Caco-2 (cell line): Measurements from ENCODE around the gene MT1B. TPM values are rescaled to one million over a fixed set of nuclear protein-coding genes. Genes with fewer than 3 reads are reported as not detected.

Source experiments
- BruUV-seq: library from RNA; stranded (reverse); fragments of 400-500 nt; replicated peaks from 2 replicates; lab custom pipeline; 2021; lab: Mats Ljungman, UMichigan
- CTCF ChIA-PET: fragments of 300-600 bp; sonication (Branson Sonifier 250); formaldehyde crosslinking; loops from one replicate; lab custom pipeline; 2022; ENCODE audit warnings: antibody characterized with exemption; lab: Charles Lee
- POLR2A ChIA-PET: fragments of 300-600 bp; sonication (Branson Sonifier 250); formaldehyde crosslinking; loops from one replicate; lab custom pipeline; 2022; ENCODE audit warnings: antibody characterized with exemption; lab: Charles Lee
- DNase-seq, 2 experiments: peaks; one replicate each; pipeline versions ENCODE4 v3.0.0 to v3.0.0-alpha.2; 2020 to 2022
- H3K27me3 ChIP-seq: replicated peaks from 2 replicates; pipeline ENCODE4 v1.6.0; 2011; ENCODE audit warnings: low read length; ENCODE audit not compliant: control insufficient read depth, insufficient read depth
- H3K36me3 ChIP-seq: 2 replicates; pipeline ENCODE4 v1.5.1; 2011; ENCODE audit warnings: low read length; ENCODE audit not compliant: control insufficient read depth, insufficient read depth
- H3K4me1 ChIP-seq: fragments of 250-450 bp; sonication (Bioruptor Pico); 2 replicates; pipeline ENCODE4 v1.5.1; 2020; ENCODE audit warnings: mild to moderate bottlenecking
- H3K4me3 ChIP-seq: 2 replicates; pipeline ENCODE4 v1.5.1; 2011; ENCODE audit warnings: low read depth, mild to moderate bottlenecking, control low read depth, low read length
- H3K9me3 ChIP-seq: fragments of 250-450 bp; sonication (Bioruptor Pico); 2 replicates; pipeline ENCODE4 v1.5.1; 2020; ENCODE audit warnings: mild to moderate bottlenecking, moderate library complexity
- H3K27ac Mint-ChIP-seq: one replicate; pipeline ENCODE4 v1.8.0; 2022; ENCODE audit warnings: mixed read lengths; ENCODE audit not compliant: unreplicated experiment
- H3K27me3 Mint-ChIP-seq: one replicate; pipeline ENCODE4 v1.8.0; 2022; ENCODE audit warnings: mixed read lengths; ENCODE audit not compliant: insufficient read depth, unreplicated experiment
- H3K36me3 Mint-ChIP-seq: one replicate; pipeline ENCODE4 v1.8.0; 2022; ENCODE audit warnings: mild to moderate bottlenecking, mixed read lengths; ENCODE audit not compliant: insufficient read depth, unreplicated experiment
- H3K4me1 Mint-ChIP-seq: one replicate; pipeline ENCODE4 v1.8.0; 2022; ENCODE audit warnings: low read depth, mixed read lengths; ENCODE audit not compliant: unreplicated experiment
- H3K4me3 Mint-ChIP-seq: one replicate; pipeline ENCODE4 v1.8.0; 2022; ENCODE audit warnings: mild to moderate bottlenecking, moderate library complexity, mixed read lengths; ENCODE audit not compliant: unreplicated experiment
- H3K9me3 Mint-ChIP-seq: one replicate; pipeline ENCODE4 v1.8.0; 2022; ENCODE audit warnings: mixed read lengths; ENCODE audit not compliant: unreplicated experiment
- CTCF ChIP-seq, 2 experiments: fragments of 200-600 bp in 1 of 2; IDR thresholded peaks; 1 replicate in 1 of 2; 2 replicates in 1 of 2; pipeline versions ENCODE4 v1.5.1 to v1.8.0; 2011 to 2022; ENCODE audit warnings: antibody characterized with exemption in 1 of 2, control low read depth in 1 of 2, inconsistent platforms in 1 of 2, low read depth in 1 of 2, low read length in 1 of 2, mild to moderate bottlenecking in 1 of 2, moderate library complexity in 1 of 2; ENCODE audit not compliant: insufficient read depth in 1 of 2, severe bottlenecking in 1 of 2, unreplicated experiment in 1 of 2
- intact Hi-C: fragments of 100-400 bp; cut with micrococcal nuclease; formaldehyde crosslinking; loops from one replicate; pipeline ENCODE4 v1.10.0; 2022; ENCODE audit not compliant: unreplicated experiment
- total RNA-seq: library from RNA; stranded (reverse); gene quantifications from 2 replicates; pipeline ENCODE4 v1.2.3, GENCODE V29; 2022

The MT1B gene
- total RNA-seq, 1 experiment from 2014 or later = not detected

- no TSS peak for BruUV-seq
- H3K36me3 ChIP-seq = no peaks in the 10 kb centered on the region
- DNase-seq = no peak
- H3K4me3 ChIP-seq = no peak overlapping the region
- no peaks in the 10 kb centered on the region for H3K9me3 ChIP-seq
- ChIA-PET POLR2A (no interaction called here), CTCF (interaction anchor here (5.3 kb wide), 1 partner anchor 94 kb away, joined by 95 read pairs; no protein-coding TSS in a partner anchor)
- intact Hi-C loops = loop anchor here (5.0 kb wide), 1 partner anchor 50 kb away; the partner anchor contains the start of gene MT1F
- H3K36me3 Mint-ChIP-seq = no peaks in the 10 kb centered on the region
- peaks cover 11% of the 10 kb centered on the region; the same call in 1 of the 2 replicates for H3K4me1 ChIP-seq
- no peaks in the 10 kb centered on the region for H3K9me3 Mint-ChIP-seq
- H3K27ac Mint-ChIP-seq = peak overlapping the region; percentile 66
- TF ChIP-seq CTCF (IDR thresholded peaks at IDR 0.05; ENCODE audit: insufficient read depth in 1 of 2, low read depth in 1 of 2, low read length in 1 of 2, severe bottlenecking in 1 of 2, unreplicated experiment in 1 of 2) = no peak
- peaks cover 4% of the 10 kb centered on the region for H3K27me3 Mint-ChIP-seq
- H3K4me1 Mint-ChIP-seq = peaks cover 25% of the 10 kb centered on the region
- no peaks in the 10 kb centered on the region; the same call in 1 of the 2 replicates for H3K27me3 ChIP-seq
- H3K4me3 Mint-ChIP-seq = no peak overlapping the region
These were observed 44.5 kb upstream of the MT1B start for GRCh38 chr16:56607109-56607618.

- no peaks in the 10 kb centered on the region for H3K9me3 Mint-ChIP-seq
- Histone ChIP-seq H3K27me3 (no peaks in the 10 kb centered on the region; the same call in 1 of the 2 replicates), H3K36me3 (no peaks in the 10 kb centered on the region), H3K4me3 (no peak overlapping the region), H3K9me3 (no peaks in the 10 kb centered on the region), H3K4me1 (peaks cover 11% of the 10 kb centered on the region; the same call in 1 of the 2 replicates)
- POLR2A ChIA-PET = no interaction called here
- BruUV-seq = no TSS peak
- peak overlapping the region; percentile 66 for H3K27ac Mint-ChIP-seq
- CTCF ChIA-PET = interaction anchor here (5.3 kb wide), 1 partner anchor 94 kb away, joined by 95 read pairs; no protein-coding TSS in a partner anchor
- no peak for TF ChIP-seq CTCF (IDR thresholded peaks at IDR 0.05; ENCODE audit: insufficient read depth in 1 of 2, low read depth in 1 of 2, low read length in 1 of 2, severe bottlenecking in 1 of 2, unreplicated experiment in 1 of 2)
- peaks cover 3% of the 10 kb centered on the region for H3K27me3 Mint-ChIP-seq
- H3K4me3 Mint-ChIP-seq = peak overlapping the region; percentile 74
- H3K4me1 Mint-ChIP-seq = peaks cover 25% of the 10 kb centered on the region
- intact Hi-C loops = loop anchor here (5.0 kb wide), 1 partner anchor 50 kb away; the partner anchor contains the start of gene MT1F
- DNase-seq = no peak
- H3K36me3 Mint-ChIP-seq = no peaks in the 10 kb centered on the region
These were observed 44.0 kb upstream of the MT1B start for GRCh38 chr16:56607675-56608042.

GRCh38 chr16:56608043-56608875 is 43.4 kb upstream of the MT1B start, which contains the start of gene MT2A:
Gene MT2A, plus strand, starts transcription at chr16:56608584. Its CDS starts 72 bp downstream, at chr16:56608656.
- Mint-ChIP-seq H3K4me1 (peaks cover 25% of the 10 kb centered on the region), H3K9me3 (no peaks in the 10 kb centered on the region), H3K27me3 (peaks cover 3% of the 10 kb centered on the region), H3K27ac (peak within 1 kb of the TSS; percentile 66), H3K4me3 (peak within 1 kb of the TSS; percentile 74), H3K36me3 (no peaks in the 10 kb centered on the region)
- intact Hi-C loops = loop anchor here (5.0 kb wide), 1 partner anchor 49 kb away; the partner anchor contains the start of gene MT1F
- DNase-seq = peak; percentile 92 to 93
- no peak for TF ChIP-seq CTCF (IDR thresholded peaks at IDR 0.05; ENCODE audit: insufficient read depth in 1 of 2, low read depth in 1 of 2, low read length in 1 of 2, severe bottlenecking in 1 of 2, unreplicated experiment in 1 of 2)
- ChIA-PET POLR2A (interaction anchor here (0.6 to 0.7 kb wide), 3 partner anchors 49 to 157 kb away, joined by 3 to 9 read pairs (median 5); partner anchors contain the start of genes NUDT21 and OGFOD1), CTCF (interaction anchor here (0.5 to 1.1 kb wide), 5 partner anchors 8 to 101 kb away, joined by 3 to 16 read pairs (median 3); no protein-coding TSS in a partner anchor)
- Histone ChIP-seq H3K36me3 (no peaks in the 10 kb centered on the region), H3K4me3 (peak within 1 kb of the TSS; percentile 39), H3K4me1 (peaks cover 11% of the 10 kb centered on the region; the same call in 1 of the 2 replicates), H3K27me3 (no peaks in the 10 kb centered on the region; the same call in 1 of the 2 replicates), H3K9me3 (no peaks in the 10 kb centered on the region)
- BruUV-seq = no TSS peak
